ENCODE data around the gene SLC31A1.
"Not testable (repeated sequence)": the region's sequence is repeated elsewhere in the genome, so short reads cannot be mapped to it uniquely, and the experiment has no call there.

The SLC31A1 gene

DNA sequence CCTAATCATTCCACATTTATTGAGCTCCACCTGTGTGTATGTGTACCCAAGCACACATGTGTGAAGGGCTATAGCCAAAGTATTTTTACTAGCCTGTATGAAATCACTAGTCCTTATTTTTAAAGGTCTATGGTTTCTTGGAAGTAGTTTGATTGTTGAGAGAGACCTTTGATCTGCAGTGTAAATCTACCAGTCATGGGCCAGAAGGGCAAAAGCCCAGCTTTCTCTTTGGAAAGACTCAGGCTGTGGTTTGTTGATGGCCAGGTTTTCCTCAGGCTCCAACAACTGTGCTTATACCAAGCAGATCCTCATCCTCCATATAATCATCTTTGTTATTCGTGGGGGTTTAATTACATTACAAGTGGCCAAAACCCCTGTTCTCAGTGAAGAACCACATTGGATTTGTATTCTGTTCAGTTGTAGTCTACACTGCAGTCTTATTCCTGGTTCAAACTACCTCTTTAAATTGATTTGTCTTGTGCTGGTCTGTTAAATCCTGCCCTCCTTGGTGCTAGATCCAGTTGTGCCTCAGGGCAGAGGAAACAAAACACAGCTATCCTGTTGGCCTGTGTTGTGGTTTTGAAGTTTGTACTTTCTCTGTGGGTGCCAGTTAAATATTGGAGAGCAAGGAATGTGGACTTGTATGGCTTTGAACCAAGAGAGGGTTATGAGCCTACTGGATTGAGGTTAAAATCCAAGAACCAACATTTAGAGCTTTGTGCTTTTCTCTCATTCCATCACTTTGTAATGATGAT lies 40.8 kb downstream of the SLC31A1 start:
- DNase-seq (ENCODE audit: low read depth in 3 of 3, low spot score in 1 of 3): no peak

DNA sequence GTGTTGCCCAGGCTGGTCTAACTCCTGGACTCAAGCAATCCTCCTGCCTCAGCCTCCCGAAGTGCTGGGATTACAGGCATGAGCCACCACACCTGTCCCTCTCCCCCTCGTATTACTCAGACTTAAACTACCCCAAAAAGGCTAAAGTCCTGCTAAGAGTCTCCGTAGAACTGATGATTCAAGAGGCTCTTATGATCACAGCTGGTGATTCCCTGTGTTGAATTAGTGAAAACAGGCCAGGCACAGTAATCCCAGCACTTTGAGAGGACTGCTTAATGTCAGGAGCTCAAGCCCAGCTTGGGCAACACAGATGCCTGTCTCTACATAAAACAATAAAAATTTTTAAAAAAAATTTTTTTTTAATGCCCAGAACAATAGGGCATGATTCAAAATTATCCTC lies 44.8 kb downstream of the SLC31A1 start:
- no peak for DNase-seq (ENCODE audit: low read depth in 3 of 3, low spot score in 1 of 3)

DNA sequence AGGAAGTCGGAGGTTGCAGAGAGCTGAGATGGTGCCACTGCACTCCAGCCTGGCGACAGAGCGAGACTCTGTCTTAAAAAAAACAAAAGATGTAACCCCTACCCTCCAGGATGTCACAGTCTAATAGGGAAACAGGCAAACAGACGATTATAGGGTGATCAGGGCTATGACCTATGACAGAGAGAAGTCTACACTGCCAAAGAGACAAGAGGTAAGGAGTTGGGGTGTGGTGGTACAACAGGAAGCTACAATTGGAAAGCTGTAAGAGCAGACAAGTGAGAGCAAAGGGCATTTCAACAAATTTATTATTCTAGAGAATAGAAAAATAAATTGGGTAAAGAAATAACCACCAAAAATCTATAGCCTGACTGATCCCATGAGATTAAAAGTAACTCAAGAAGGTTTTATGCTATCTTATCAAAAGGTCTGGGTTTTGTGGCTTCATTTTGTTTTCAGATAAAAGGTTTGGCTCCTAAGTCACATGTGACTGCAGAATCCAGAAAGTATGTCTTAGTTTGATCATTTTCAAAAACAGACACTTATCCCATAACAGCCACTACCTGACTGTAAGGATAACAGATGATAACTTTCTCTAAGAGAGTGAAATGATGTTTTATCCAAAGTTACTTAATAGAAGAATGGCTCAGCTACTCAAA lies 46.7 kb downstream of the SLC31A1 start:
- no peak for DNase-seq (ENCODE audit: low read depth in 3 of 3, low spot score in 1 of 3)

DNA sequence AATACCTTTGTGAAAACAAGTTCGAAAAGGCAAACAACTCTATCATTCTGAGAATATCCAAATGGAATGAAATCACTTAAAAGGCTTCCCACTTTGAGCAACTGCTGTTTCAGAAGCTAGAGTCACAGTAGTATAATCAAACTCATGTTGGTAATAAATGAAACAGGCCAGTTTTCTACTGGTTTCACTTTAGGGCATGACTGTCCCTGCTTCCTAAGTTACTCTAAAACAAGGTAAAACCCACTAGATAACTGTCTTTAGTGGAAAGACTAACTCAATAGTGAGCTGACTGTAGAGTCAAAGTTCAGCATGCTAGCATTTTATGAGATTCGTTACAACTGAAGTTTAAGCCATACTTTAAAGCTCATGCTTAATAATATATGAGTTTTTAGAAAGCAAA lies 48.0 kb downstream of the SLC31A1 start:
- DNase-seq (ENCODE audit: low read depth in 3 of 3, low spot score in 1 of 3): no peak

DNA sequence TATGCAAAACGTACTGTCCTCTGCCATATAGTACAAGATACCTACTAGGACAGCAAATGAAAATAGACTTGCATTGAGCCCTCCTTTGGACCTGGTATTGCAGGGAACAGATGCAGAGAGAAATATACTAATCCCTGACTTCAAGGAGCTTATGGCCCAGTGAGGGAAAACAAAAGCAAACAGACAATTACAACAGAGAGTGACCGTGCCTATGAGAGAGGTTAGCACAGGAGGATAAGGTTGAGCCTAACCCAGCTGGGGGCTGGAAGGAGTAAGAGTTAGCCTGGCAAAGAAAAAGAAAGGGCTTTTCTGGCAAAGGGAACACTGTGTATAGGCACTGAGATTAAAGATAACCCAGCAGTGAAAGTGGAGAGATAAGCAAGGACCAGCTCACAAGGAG lies 48.5 kb downstream of the SLC31A1 start:
- DNase-seq (ENCODE audit: low read depth in 3 of 3, low spot score in 1 of 3): no peak

DNA sequence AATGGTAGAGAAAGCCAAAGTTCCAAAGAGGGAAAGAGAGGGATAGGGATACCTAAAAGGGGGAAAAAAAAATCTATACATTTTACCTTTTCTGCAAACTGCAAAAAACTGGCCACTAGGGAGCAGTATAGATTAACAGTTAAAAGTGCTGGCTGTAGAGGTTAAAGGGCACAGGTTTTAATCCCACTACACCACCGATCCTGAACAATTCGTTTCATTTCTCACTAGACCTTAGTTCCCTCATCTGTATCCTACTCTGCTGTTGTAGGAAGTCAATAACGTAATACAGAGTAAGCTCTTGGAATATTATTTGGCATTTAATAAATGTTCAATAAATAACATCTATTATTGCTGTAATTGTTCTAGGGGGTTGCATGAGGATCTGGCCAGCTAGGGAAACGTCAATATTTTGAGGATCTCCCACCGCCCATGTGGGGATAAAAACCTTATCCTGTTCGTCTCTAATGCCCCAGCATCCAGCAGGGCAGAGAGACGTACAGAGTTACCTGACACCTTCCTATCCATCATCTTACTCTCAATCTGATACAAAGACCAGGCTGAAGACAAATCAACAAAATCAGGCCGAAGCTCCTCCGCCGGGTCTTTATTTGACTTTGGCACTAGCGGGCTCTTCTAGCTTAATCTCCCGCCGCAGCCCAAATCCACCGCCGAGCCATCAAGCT lies 53.3 kb downstream of the SLC31A1 start:
- no peak for DNase-seq (ENCODE audit: low read depth in 3 of 3, low spot score in 1 of 3)

DNA sequence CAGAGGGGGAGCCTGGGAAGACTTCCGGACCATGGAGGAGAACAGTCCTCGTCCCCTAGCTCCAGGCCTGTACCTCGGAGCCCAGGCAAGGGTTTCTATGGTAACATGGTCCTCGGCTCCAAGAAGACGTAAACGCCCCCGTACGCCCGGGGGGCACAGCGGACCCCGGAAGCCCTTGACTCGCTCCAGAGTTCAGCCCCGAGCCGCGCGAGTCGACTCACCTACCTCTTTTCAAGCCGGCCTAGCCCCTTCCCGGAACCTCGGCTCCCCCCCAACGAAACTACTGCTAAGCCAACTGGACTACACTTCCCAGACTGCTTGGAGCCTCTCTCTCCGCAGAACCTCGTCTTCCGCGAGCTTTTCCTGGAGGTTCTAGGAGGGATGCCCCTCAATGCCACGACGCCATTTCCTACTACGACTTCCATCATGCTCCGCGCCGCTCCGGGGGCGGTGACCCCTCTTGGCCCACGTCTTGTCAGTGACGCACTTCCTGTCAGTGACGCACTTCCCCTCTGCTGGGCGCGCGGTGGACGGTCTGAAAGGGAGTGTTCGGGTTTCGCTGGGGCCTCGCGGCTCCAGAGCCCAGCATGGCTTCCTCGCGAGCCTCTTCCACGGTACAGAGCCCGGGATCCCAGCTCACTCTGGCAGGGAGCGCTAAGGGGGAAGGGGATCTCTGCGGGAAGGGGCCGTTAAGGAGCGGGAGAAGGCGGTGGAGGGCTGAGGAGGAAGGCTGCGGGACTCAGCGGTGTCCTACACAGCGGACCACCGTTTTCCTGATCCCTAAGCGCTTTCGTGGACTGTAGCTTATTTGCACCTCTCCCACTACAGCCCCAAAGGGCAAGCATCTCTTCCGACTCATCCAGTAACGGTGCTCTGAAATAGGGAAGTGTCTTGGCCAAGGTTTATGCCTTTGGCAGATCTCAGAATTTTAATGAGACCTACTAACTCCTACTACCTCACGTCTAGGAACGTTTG lies 54.1 kb downstream of the SLC31A1 start, which contains the start of the genes CDC26 and PRPF4:
Gene CDC26, minus strand, starts transcription at position 416 of the 975 bp plus-strand sequence. CDS start 3,065 bp downstream, outside the sequence.
Gene PRPF4, plus strand, starts transcription at position 502 of the 975 bp plus-strand sequence. Its CDS starts 86 bp downstream, at position 588.
- peak; percentile 80 to 90 (median 82) for DNase-seq (ENCODE audit: low read depth in 3 of 3, low spot score in 1 of 3)

DNA sequence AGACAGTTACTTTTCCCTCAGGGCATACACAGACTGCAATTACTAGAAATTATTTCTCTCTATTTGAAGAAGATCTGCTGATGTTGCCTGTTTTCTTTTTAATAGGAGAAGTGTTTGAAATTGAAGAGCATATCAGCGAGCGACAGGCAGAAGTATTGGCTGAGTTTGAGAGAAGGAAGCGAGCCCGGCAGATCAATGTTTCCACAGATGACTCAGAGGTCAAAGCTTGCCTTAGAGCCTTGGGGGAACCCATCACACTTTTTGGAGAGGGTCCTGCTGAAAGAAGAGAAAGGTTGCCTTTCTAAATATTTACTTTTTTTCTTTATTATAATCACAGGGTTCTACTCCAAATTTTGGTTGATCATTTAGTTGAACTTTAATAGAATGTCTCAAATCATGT lies 57.5 kb downstream of the SLC31A1 start:
- no peak for DNase-seq (ENCODE audit: low read depth in 3 of 3, low spot score in 1 of 3)

DNA sequence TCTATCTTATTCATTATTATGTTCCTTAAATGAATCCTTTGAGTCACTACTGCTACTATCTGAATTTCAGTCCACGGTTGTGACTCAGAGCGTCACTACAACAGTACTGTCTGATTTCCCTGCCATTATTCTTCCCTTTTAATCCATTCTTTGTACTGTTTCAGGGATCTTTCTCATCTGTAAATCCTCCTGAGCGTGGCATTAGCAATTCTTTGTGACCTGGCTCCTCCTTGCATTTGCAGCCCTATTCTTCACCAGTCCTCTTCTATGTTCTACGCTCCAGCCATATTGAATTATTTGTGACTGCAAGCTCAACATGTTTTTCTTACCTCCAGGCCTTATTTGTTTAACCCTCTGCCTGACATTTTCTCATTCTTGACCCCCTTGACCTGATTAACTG lies 60.0 kb downstream of the SLC31A1 start:
- DNase-seq (ENCODE audit: low read depth in 3 of 3, low spot score in 1 of 3): no peak

DNA sequence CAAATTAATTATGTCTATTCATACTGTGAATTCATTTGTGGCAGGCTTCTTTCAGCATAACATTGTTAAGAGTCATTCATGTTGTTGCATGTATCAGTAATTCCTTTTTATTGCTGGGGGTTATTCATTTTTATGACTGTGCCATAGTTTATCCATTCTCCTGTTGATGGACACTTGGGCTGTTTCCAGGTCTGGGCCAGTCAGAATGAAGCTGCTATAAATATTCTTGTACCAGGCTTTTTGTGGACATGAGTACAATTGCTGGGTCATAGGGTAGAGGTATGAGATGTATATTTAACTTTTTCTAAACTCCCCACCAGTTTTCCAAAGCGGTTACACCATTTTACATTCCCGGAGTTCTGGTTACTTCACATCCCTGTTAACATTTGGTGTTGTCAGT lies 67.7 kb downstream of the SLC31A1 start:
- no peak for DNase-seq (ENCODE audit: low read depth in 3 of 3, low spot score in 1 of 3)

DNA sequence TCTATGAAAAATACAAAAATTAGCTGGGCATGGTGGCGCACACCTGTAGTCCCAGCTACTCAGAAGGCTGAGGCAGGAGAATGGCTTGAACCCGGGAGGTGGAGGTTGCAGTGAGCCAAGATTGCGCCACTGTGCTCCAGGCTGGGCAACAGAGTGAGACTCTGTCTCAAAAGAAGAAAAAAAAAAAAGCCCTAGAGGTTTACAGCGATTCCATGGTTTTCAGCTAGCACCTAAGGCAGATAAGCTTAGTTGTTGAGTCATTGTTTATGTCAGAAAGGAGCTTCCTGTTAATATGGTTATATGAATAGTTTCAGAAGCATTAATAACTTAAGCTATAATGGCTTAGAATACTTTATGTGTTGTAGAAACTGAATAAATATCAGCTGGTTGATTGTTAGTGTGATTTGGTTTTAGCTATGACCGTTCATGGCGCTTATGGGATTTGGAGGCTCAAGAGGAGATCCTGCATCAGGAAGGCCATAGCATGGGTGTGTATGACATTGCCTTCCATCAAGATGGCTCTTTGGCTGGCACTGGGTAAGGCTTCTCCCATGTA lies 68.8 kb downstream of the SLC31A1 start:
- DNase-seq (ENCODE audit: low read depth in 3 of 3, low spot score in 1 of 3): no peak

DNA sequence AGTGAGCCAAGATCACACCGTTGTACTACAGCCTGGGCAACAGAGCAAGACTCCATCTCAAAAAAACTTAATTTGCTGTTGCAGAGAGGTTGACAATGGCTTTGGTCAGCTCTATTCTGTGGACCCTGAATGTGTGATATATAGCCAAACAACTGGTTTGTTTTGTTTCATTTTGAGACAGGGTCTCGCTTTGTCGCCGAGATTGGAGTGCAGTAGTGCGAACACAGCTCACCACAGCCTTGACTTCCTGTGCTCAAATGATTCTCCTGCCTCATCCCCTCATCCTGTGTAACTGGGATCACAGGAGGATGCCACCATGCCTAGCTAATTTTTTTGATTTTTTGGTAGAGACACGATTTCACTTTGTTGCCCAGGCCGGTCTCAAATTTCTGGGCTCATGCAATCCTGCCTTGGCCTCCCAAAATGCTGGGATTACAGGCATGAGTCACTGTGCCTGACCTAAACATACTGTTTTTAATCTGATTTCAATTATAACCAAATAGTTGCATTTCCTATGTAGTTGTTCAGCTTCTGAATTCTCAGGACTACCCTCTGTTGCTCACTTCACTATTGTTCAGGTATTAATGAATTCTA lies 72.0 kb downstream of the SLC31A1 start:
- no peak for DNase-seq (ENCODE audit: low read depth in 3 of 3, low spot score in 1 of 3)

DNA sequence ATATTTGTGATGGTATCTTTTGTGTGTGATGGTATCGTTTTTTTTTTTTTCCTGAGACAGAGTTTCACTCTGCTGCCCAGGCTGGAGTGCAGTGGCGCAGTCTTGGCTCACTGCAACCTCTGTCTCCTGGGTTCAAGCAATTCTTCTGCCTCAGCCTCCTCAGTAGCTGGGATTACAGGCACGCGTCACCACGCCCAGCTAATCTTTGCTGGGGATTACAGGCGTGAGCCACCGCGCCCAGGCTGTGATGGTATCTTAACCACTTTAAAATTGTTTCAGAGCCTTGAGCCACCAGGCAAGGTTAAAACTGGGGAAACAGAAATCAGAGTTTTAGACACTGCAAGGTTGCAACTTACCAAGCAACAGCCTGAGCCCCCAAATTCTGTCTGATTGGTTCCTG lies 74.9 kb downstream of the SLC31A1 start:
- DNase-seq (ENCODE audit: low read depth in 3 of 3, low spot score in 1 of 3): not testable (repeated sequence)

DNA sequence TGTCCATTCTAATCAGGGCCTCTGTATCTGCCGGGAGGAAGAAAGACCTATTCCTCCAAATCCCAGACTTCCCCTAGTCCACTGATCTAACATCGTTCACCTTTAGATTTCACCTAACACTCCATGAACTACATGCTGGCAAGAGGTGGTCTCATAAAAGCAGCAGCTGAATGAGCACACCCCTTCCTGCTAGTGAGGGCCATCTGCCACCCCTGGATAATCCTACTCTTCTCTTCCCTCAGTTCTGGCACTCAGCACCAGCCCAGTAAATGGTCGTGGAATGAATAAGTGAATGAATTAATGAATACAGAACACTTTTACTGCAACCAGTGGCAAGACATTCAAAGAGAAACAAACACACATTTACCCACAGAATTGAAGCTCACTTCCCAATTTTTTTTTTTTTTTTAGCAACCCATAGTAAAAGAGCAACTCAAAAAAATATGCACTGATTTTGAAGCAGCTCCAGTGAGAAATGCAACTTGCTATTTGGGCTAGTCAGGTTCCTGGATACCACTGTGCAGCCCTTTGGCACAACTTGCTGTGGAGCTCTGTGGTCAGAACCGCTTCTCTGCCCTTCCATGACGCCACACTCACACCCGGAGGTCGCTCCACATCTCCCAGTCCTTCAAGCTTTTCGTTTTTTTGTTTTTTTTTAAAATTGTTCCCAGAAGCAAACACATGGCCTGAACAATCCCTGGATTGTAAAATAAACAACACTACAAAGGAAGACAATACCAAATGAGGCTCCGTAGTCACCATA lies 75.6 kb downstream of the SLC31A1 start:
- no peak for DNase-seq (ENCODE audit: low read depth in 3 of 3, low spot score in 1 of 3)

DNA sequence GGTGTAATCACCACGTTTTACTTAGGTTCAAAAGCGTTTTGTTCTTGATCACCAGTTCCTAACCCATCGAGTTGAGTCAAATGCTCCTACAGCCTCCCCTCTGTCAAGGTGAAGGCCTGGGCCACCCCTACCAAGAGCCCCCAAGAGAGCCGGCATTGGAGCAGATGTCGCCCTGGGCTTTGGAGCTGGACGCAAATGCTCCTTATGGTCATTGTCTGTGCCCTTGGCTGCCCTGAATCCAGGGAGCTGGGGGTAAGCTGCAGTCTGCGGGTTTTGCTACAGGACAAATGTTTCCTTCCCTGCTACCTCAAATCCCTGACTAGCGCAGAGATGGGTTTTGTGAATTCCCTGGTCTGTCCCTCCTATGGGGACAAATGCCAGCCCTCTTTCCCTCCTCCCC lies 77.0 kb downstream of the SLC31A1 start:
- no peak for DNase-seq (ENCODE audit: low read depth in 3 of 3, low spot score in 1 of 3)

DNA sequence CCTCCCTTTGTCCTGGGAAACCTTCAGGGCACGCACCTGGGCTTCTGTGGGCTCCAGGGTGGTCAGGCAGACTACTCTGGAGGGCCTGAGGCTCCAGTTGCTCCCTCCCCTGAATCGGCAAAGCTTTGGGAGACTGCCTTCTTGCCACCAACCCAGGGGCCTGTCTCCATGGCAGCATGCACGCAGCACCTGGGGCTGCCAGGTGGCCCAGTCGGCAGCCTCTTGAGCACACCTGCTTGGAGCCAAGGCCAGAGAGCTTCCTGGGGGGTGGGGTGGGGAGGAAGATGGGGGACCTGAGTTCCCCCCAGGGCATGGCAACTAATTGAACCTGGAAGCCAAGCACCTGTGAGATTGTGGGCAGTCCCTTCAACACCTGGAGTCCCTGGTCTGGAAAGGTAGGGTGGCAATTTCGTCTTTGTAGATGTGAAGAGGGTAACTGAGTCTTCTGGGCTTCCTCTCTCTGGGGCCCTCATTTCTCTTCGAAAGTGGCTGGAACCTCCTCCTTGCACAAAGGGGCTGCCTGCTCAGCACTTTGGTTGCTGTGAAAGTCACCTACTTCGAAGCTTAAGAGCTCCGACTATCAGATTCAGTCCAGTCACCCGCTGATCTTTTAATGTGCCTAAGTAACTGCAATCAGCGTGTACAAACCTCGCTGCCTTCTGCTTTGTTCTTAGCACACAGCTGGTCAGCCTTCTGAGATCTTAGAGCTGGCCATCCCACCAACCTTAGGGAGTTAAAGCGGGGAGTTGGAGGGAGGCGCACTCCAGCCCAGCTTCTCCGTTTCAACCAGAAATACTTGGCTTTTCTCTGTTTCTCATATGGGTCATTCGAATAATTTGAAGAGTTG lies 77.8 kb downstream of the SLC31A1 start:
- no peak for DNase-seq (ENCODE audit: low read depth in 3 of 3, low spot score in 1 of 3)

DNA sequence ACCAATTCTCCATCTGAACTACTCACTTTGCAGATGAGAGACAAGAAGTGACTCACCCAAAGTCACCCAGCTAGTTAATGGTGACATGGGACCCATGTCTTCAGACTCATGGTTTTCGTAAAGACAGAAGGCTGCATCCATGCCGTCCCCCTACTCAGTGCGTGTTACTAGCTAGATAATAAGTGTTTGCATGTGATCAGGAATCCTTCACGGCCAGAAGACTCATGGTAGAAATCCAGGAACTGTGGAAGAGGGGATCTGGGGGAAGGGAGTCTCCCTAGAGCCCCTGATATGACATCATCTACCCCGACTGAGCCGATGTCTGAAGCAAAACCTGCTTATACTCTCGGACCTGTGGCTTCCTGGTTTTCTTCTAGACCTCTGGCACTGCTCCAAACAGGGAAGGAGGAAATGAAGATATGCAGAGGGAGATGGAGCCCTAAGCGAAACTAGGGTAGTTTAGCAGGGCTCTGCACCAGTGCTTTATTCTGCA lies 78.5 kb downstream of the SLC31A1 start:
- no peak for DNase-seq (ENCODE audit: low read depth in 3 of 3, low spot score in 1 of 3)

DNA sequence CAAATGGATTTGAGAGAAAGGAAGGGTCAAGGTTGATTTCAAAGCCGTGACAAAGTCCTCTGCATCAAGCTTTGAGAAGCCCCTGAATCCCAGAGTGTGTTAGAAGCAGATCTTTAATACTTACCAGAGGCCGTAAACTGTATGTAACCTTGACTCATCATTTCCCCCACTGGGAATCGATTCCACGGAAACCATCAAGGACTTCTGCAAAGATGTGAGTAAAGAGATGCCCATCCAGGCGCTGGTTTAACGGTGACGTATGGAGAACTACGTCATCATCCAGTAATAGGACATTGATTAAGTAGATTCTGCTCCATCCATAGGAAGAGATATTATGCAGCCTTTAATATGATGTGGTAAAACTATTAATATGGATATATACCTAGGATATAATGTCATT lies 80.2 kb downstream of the SLC31A1 start:
- DNase-seq (ENCODE audit: low read depth in 3 of 3, low spot score in 1 of 3): no peak

All from stimulated activated CD4-positive, alpha-beta T cell treated with anti-CD3 and anti-CD28 coated beads, TNF-alpha, amount 100 ng/mL, for 1 hour (primary cell).